Ovary (tissue), 3 donors: ENCODE data around the gene MGAT5.

Experiments
- CTCF ChIP-seq, 3 donors: fragments of 450-650 bp in 2 of 3; fragments of 200-600 bp in 1 of 3; IDR thresholded peaks; one replicate each; pipeline versions ENCODE4 v1.5.1 to v1.8.0; 2016 to 2022; ENCODE audit warnings: antibody characterized with exemption in 3 of 3, mild to moderate bottlenecking in 1 of 3
- POLR2A ChIP-seq: fragments of 450-650 bp; IDR thresholded peaks from one replicate; pipeline ENCODE4 v1.6.1; 2017; ENCODE audit warnings: antibody characterized with exemption, mild to moderate bottlenecking, moderate library complexity
- donor health status: DM: no; HTN: no; CAD: no.

- no peak for TF ChIP-seq CTCF (IDR thresholded peaks at IDR 0.05)
- no peak for TF ChIP-seq POLR2A
These were observed 77.2 kb downstream of the MGAT5 start for GRCh38 chr2:134331081-134331480.
